NT2/D1 (cell line): ENCODE measurements around the gene PLCB1.

Experiments used
- SUZ12 ChIP-seq: IDR thresholded peaks from 2 replicates; pipeline ENCODE4 v1.6.1; 2011; ENCODE audit not compliant: insufficient read length, insufficient read depth; ENCODE audit errors: extremely low read depth
- YY1 ChIP-seq: IDR thresholded peaks from 2 replicates; pipeline ENCODE4 v1.6.1; 2011; ENCODE audit not compliant: insufficient read length, insufficient read depth
- ZNF274 ChIP-seq: IDR thresholded peaks from 2 replicates; pipeline ENCODE4 v1.6.1; 2011; ENCODE audit warnings: mild to moderate bottlenecking, low read depth, low read length

DNA sequence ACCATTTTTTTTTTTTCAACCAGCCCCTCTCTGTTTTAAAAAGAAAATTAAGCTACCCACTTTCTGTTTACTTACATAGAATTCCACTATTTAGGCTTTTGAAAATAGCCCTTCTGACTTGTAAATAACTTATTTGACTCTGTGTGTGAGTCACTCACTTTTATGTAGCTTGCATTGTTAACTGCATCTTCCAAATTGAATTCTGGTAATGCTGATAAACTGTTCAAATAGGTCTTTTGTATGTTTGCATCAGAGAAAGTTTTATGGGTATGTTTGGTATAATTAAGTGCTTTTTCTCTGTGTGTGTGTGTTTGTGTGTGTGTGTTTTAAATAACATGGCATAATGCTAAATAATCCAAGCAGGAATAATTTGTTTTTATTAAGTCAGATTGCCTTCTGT lies 360.1 kb downstream of the PLCB1 start:
- no peak for TF ChIP-seq ZNF274
- no peak for TF ChIP-seq YY1
- no peak for TF ChIP-seq SUZ12
